GM21423 (cell line): Measurements from ENCODE around the gene CUBN.

ENCODE experiments used
- ATAC-seq: cut with Tn5 transposase; IDR thresholded peaks from one replicate; pipeline ENCODE4 v1.9.1; 2021; ENCODE audit warnings: mild to moderate bottlenecking, moderate library complexity; ENCODE audit not compliant: unreplicated experiment

The CUBN gene

GRCh38 chr10:16992611-16993119 is 136.9 kb downstream of the CUBN start:
- no peak for ATAC-seq

GRCh38 chr10:16991011-16991410 is 138.6 kb downstream of the CUBN start:
- ATAC-seq, result no peak

DNA sequence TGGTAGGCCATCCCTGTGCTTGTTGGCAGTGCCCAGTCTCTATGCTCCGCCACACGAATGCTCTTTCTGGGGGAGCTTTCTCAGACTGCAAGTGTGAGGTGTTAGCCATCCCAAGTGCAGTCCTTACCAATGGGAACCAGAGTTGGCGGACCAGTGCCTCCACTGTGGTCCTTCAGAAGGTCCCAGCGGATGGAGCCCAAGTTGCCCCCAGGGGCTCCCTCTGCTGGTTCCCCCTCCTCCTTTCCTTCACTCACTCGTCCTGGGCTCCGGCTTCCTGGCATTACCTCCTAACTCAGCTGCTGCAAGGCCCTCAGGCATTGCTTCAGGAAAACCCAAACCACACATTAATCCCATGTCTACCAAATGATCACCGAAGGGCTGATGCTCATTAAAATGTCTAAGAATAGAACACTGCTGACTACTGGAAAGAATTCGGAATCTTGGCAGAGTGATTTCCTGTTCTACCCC is 139.8 kb downstream of the CUBN start:
- no peak for ATAC-seq

GRCh38 chr10:16988900-16989299 is 140.7 kb downstream of the CUBN start:
- ATAC-seq, result no peak

GRCh38 chr10:16987976-16988610 is 141.5 kb downstream of the CUBN start:
- no peak for ATAC-seq

DNA sequence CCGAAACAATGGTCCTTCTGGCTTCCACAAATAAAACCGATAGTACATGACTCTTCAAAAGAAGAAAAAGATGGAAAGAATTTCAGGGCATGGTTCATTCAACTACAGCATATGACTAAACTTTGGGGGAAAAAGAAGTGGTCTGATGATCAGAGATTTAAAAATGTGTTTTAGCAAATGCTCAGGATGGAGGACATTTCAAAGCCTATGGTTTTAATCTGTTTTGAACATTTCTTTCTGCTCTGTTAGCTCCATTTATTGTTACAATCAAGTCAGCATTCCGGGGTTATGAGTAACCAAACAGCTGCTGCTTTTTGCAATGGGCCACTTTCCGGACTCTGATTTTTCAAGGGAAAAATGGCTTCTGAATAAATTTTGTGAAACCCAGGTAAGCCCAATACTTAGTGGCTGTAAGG is 142.4 kb downstream of the CUBN start:
- ATAC-seq, result no peak

- ATAC-seq, result no peak
Observed at GRCh38 chr10:16986406-16987205, 143.0 kb downstream of the CUBN start.

- no peak for ATAC-seq
Observed at GRCh38 chr10:16986082-16986405, 143.6 kb downstream of the CUBN start.

- ATAC-seq, result no peak
Observed at GRCh38 chr10:16984242-16984641, 145.4 kb downstream of the CUBN start.

GRCh38 chr10:16976803-16977202 is 152.8 kb downstream of the CUBN start:
- no peak for ATAC-seq

DNA sequence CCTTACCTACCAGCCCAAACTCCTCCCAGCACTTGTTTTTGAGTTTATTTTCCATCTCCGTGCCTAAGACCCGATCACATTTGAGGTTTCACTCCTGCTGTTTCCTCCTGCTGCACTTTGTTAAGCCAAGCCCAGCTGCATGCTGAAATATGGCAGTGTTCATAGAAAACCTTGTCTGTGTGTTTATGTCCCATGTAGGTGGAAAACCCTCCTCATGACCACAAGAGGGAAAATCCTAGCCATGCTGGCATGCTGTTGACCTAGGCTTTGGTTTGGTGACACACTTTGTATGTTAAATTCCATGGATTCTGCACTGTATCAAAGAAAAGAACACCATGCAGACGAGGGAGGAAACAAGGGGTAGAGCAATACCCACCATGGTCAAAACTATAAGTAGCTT is 154.4 kb downstream of the CUBN start:
- ATAC-seq, result no peak

- no peak for ATAC-seq
Observed at GRCh38 chr10:16968416-16969041, 161.1 kb downstream of the CUBN start.

GRCh38 chr10:16967866-16968415 is 161.7 kb downstream of the CUBN start:
- ATAC-seq, result no peak

DNA sequence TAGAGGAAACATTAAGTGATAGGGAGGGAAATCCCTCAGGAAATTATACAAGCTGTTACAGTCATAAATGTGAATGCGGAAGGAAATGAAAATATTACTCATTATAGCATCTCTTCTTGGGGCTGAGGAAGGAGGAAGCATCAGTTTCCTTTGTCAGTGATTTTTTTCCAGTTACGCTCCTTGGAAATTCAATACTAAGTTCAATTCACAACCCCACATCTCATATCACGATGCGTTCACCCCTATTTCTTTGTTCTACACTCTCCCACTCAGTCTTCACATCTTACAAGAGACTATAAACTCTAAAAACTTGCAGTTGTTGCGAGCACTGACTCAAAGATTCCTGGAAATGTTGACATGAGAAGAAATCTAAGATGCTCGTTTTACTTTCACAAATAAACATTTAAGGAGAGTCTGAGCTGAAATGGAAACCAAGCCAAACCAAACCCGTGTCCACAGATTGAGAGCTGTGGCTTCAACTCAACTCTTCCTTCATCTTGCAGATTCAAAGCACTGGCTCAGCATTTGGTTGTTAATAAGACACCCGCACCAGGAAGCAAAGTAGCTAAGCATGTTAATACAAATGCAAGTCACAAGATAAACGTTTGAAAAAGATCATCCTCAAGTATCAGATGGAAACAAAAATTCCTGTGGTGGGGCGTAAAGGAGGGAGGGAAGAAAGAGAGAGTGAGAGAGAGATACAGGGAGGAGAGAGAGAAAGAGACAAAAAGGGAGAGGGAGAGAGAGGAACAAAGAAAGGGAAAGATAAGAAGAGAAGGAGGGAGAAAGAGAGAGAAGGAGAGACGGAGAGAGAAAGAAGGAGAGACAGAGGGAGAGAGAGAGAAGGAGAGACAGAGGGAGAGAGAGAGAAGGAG is 162.4 kb downstream of the CUBN start:
- ATAC-seq, result no peak

GRCh38 chr10:16965740-16966447 is 163.7 kb downstream of the CUBN start:
- no peak for ATAC-seq

GRCh38 chr10:16965344-16965616 is 164.3 kb downstream of the CUBN start:
- ATAC-seq, result no peak

GRCh38 chr10:16964576-16965343 is 164.9 kb downstream of the CUBN start:
- no peak for ATAC-seq

- ATAC-seq, result no peak
Observed at GRCh38 chr10:16960551-16960950, 169.1 kb downstream of the CUBN start.

DNA sequence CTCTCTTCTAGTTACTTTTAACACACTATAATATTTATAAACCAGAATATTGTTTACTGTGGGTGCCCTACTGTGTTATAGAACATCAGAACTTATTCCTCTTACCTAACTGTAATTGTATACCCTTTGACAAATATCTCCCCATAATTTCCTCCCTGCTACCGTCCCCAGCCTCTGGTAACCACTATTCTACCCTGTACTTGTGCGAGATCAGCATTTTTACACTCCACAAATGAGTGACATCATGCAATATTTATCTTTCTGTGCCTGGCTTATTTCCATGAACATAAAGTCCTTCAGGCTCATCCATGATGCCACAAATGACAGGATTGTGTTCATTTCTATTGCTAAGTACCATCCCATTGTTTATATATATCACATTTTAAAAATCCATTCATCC is 172.6 kb downstream of the CUBN start:
- ATAC-seq, result no peak
